Suprapubic skin (tissue), 3 donors: ENCODE measurements around the gene C16orf78.

ENCODE experiments used
- POLR2A ChIP-seq, 2 donors: fragments of 450-650 bp; IDR thresholded peaks; one replicate each; pipeline ENCODE4 v1.6.1; 2017; ENCODE audit warnings: antibody characterized with exemption in 2 of 2, mild to moderate bottlenecking in 2 of 2, moderate library complexity in 2 of 2
- TF ChIP-seq, protein P1 (sequence below), 2 donors: fragments of 200-600 bp in 1 of 2; fragments of 450-650 bp in 1 of 2; sonication (generic) in 1 of 2; IDR thresholded peaks; one replicate each; pipeline ENCODE4 v1.5.1; 2016 to 2019; ENCODE audit warnings: antibody characterized with exemption in 2 of 2, mild to moderate bottlenecking in 1 of 2, moderate library complexity in 1 of 2

- TF ChIP-seq POLR2A (IDR thresholded peaks at IDR 0.05): no peak
- TF ChIP-seq, protein P1, sequence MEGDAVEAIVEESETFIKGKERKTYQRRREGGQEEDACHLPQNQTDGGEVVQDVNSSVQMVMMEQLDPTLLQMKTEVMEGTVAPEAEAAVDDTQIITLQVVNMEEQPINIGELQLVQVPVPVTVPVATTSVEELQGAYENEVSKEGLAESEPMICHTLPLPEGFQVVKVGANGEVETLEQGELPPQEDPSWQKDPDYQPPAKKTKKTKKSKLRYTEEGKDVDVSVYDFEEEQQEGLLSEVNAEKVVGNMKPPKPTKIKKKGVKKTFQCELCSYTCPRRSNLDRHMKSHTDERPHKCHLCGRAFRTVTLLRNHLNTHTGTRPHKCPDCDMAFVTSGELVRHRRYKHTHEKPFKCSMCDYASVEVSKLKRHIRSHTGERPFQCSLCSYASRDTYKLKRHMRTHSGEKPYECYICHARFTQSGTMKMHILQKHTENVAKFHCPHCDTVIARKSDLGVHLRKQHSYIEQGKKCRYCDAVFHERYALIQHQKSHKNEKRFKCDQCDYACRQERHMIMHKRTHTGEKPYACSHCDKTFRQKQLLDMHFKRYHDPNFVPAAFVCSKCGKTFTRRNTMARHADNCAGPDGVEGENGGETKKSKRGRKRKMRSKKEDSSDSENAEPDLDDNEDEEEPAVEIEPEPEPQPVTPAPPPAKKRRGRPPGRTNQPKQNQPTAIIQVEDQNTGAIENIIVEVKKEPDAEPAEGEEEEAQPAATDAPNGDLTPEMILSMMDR (IDR thresholded peaks at IDR 0.05): no peak
Measured at GRCh38 chr16:49410226-49410625, 36.6 kb downstream of the C16orf78 start.
